ENCODE results near the gene COL8A2.

DNA sequence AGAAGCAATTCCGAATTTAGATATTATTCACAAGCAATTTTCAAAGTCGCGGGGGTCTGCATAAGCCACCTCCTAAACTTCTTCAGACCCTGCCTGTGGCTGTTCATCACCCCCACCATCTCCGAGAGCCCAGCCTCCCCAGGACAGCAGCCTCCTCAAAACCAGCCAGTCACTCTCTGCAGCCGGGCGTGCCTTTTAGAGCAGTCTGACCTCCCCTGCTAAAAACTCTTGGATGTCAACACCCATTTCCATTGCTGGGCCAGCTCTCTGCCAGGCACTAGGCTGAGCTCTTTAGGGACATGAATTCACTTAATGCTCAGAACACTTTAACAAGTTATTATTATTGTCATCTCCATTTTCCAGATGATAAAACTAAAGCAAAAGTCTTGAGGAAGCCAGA is 24.6 kb downstream of the COL8A2 start:
- TF ChIP-seq, protein P1, sequence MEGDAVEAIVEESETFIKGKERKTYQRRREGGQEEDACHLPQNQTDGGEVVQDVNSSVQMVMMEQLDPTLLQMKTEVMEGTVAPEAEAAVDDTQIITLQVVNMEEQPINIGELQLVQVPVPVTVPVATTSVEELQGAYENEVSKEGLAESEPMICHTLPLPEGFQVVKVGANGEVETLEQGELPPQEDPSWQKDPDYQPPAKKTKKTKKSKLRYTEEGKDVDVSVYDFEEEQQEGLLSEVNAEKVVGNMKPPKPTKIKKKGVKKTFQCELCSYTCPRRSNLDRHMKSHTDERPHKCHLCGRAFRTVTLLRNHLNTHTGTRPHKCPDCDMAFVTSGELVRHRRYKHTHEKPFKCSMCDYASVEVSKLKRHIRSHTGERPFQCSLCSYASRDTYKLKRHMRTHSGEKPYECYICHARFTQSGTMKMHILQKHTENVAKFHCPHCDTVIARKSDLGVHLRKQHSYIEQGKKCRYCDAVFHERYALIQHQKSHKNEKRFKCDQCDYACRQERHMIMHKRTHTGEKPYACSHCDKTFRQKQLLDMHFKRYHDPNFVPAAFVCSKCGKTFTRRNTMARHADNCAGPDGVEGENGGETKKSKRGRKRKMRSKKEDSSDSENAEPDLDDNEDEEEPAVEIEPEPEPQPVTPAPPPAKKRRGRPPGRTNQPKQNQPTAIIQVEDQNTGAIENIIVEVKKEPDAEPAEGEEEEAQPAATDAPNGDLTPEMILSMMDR (IDR thresholded peaks at IDR 0.05) = no peak
- TF ChIP-seq POLR2A (IDR thresholded peaks at IDR 0.05) = no peak

All from right lobe of liver (tissue), 4 donors.